Transverse colon (tissue), 4 donors: ENCODE results near the gene ITGA11. TPM values are rescaled to one million over a fixed set of nuclear protein-coding genes. Genes with fewer than 3 reads are reported as not detected.

Source experiments
- DNase-seq: peaks from one replicate; pipeline ENCODE4 v3.0.0-alpha.2; 2019
- H3K27ac ChIP-seq, 4 donors: fragments of 200-600 bp; sonication (generic); 2 replicates each; pipeline ENCODE4 v1.5.1; 2016 to 2018; ENCODE audit warnings: inconsistent platforms in 4 of 4
- H3K27me3 ChIP-seq: fragments of 200-600 bp; sonication (generic); 2 replicates; pipeline ENCODE4 v1.5.1; 2017; ENCODE audit warnings: inconsistent platforms
- H3K36me3 ChIP-seq, 4 donors: fragments of 200-600 bp; sonication (generic); 2 replicates each; pipeline ENCODE4 v1.5.1; 2017 to 2019; ENCODE audit warnings: inconsistent platforms in 4 of 4
- H3K4me1 ChIP-seq, 4 donors: fragments of 200-600 bp; sonication (generic); 2 replicates each; pipeline ENCODE4 v1.5.1; 2017 to 2020; ENCODE audit warnings: inconsistent platforms in 4 of 4
- H3K4me3 ChIP-seq, 4 donors: fragments of 200-600 bp; sonication (generic); 1 replicate in 1 of 4; 2 replicates in 3 of 4; pipeline versions ENCODE4 v1.5.1 to v1.6.1; 2017 to 2019; ENCODE audit warnings: inconsistent platforms in 4 of 4
- H3K9me3 ChIP-seq, 2 donors: fragments of 200-600 bp; sonication (generic); 2 replicates each; pipeline ENCODE4 v1.5.1; 2017 to 2019; ENCODE audit warnings: inconsistent platforms in 2 of 2
- EP300 ChIP-seq: sonication (generic); formaldehyde crosslinking; IDR thresholded peaks from one replicate; pipeline ENCODE4 v1.6.1; 2017; ENCODE audit warnings: antibody characterized with exemption, low read depth
- POLR2A ChIP-seq: fragments of 450-650 bp; IDR thresholded peaks from one replicate; pipeline ENCODE4 v1.6.1; 2016; ENCODE audit warnings: antibody characterized with exemption, mild to moderate bottlenecking, moderate library complexity
- POLR2AphosphoS5 ChIP-seq, 3 donors: sonication (generic); formaldehyde crosslinking; IDR thresholded peaks; one replicate each; pipeline ENCODE4 v1.6.1; 2016; ENCODE audit warnings: antibody characterized with exemption in 3 of 3
- WGBS, 2 donors: methylation state at CpG; one replicate each; pipeline ENCODE4 v1.1.5; 2018; ENCODE audit warnings: low coverage in 1 of 2; 5-methylcytosine and 5-hydroxymethylcytosine counted together
- in situ Hi-C, 4 donors: fragments of 200-750 bp; cut with MboI; loops; one replicate each; pipeline versions ENCODE4 v1.15.0 to v1.15.1; 2017; ENCODE audit warnings: low sequenced_read_pairs in 3 of 4, low pct_ligation_motif_present in 1 of 4, low pct_unique_long_range_greater_than_20kb in 1 of 4
- intact Hi-C: fragments of 100-400 bp; cut with DNase I; formaldehyde crosslinking; loops from one replicate; pipeline ENCODE4 v1.15.1; 2023; ENCODE audit warnings: low total_unique reads
- total RNA-seq, 4 donors: library from RNA; depleted of rRNA; stranded (reverse); fragments of >200 nt; gene quantifications; one replicate each; pipeline ENCODE4 v1.1.0, GENCODE V29; 2016
- TF ChIP-seq, protein P1 (sequence below), 5 experiments: fragments of 200-600 bp in 3 of 5; fragments of 450-650 bp in 2 of 5; sonication (generic) in 3 of 5; IDR thresholded peaks; 1 replicate in 2 of 5; 2 replicates in 3 of 5; pipeline ENCODE4 v1.5.1; 2016 to 2017; ENCODE audit warnings: antibody characterized with exemption in 5 of 5, inconsistent platforms in 3 of 5, mild to moderate bottlenecking in 2 of 5, moderate library complexity in 1 of 5

ITGA11 gene
- total RNA-seq, 4 donors from 2014 or later, result 0.37 to 3.2 (median 1.1) TPM

DNA sequence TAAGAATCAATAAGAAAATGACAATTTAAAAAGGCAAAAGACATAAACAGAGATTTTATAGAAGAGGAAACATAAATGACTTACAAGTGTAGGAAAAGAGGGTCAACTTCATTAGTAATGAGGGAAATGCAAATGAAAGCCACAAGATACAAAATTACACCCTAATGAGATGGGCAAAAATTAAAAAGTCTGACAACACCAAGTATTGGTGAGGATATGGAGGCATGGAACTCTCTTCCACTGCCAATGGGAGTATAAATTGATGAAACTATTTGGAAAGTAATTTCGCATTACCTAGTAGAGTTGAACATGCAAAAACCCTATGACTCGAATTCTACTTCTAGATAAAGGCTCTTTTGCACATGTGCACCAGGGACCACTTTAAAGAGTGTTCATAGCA lies 28.2 kb upstream of the ITGA11 start:
- Histone ChIP-seq H3K9me3 (peaks cover 0 to 3% of the 10 kb centered on the region in 2 donors), H3K27ac (no peak overlapping the region), H3K36me3 (no peaks in the 10 kb centered on the region), H3K4me3 (no peak overlapping the region), H3K4me1 (no peaks in the 10 kb centered on the region), H3K27me3 (no peaks in the 10 kb centered on the region)
- 63 to 64% methylated on average over 1 to 2 of the region's 2 CpGs for WGBS, 2 donors
- in situ Hi-C loops (no loop called here), intact Hi-C loops (no loop called here)
- DNase-seq, result no peak
- TF ChIP-seq POLR2A, result no peak
- TF ChIP-seq POLR2AphosphoS5 (IDR thresholded peaks at IDR 0.05), result no peak
- TF ChIP-seq EP300, result no peak
- TF ChIP-seq, protein P1, sequence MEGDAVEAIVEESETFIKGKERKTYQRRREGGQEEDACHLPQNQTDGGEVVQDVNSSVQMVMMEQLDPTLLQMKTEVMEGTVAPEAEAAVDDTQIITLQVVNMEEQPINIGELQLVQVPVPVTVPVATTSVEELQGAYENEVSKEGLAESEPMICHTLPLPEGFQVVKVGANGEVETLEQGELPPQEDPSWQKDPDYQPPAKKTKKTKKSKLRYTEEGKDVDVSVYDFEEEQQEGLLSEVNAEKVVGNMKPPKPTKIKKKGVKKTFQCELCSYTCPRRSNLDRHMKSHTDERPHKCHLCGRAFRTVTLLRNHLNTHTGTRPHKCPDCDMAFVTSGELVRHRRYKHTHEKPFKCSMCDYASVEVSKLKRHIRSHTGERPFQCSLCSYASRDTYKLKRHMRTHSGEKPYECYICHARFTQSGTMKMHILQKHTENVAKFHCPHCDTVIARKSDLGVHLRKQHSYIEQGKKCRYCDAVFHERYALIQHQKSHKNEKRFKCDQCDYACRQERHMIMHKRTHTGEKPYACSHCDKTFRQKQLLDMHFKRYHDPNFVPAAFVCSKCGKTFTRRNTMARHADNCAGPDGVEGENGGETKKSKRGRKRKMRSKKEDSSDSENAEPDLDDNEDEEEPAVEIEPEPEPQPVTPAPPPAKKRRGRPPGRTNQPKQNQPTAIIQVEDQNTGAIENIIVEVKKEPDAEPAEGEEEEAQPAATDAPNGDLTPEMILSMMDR (IDR thresholded peaks at IDR 0.05), result no peak

DNA sequence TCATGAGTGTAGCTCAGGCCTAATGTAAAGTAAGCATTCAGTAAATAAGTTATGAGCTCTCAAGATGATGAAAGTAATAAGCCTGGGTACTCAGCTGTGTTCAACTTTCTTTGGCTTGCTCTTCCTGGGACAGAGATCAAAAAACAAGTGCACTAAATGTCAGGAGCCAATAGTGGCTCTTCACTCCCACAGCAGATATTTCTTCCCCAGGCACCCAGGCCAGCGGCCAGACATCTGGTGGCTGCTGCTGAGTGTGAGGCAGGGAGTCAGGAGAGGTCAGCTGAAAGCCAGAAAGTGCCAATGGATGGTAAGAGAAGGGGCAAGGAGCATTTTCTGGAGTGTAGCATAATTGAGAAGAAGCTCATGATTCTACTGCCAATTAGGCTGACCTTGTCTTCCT lies 18.2 kb upstream of the ITGA11 start:
- TF ChIP-seq EP300 (no peak), POLR2A (no peak), POLR2AphosphoS5 (IDR thresholded peaks at IDR 0.05) (no peak)
- TF ChIP-seq, protein P1 (IDR thresholded peaks at IDR 0.05), result no peak
- no peaks in the 10 kb centered on the region for H3K4me1 ChIP-seq
- DNase-seq, result no peak
- intact Hi-C loops (no loop called here), in situ Hi-C loops (no loop called here)
- WGBS, 2 donors, result 75% methylated on average over 1 of the region's 1 CpG; no CpG with 5 or more reads in 1 of the 2 donors
- H3K36me3 ChIP-seq, result no peaks in the 10 kb centered on the region
- H3K9me3 ChIP-seq, result no peaks in the 10 kb centered on the region
- peaks cover 39% of the 10 kb centered on the region for H3K27me3 ChIP-seq
- no peak overlapping the region for H3K27ac ChIP-seq
- H3K4me3 ChIP-seq, result no peak overlapping the region

DNA sequence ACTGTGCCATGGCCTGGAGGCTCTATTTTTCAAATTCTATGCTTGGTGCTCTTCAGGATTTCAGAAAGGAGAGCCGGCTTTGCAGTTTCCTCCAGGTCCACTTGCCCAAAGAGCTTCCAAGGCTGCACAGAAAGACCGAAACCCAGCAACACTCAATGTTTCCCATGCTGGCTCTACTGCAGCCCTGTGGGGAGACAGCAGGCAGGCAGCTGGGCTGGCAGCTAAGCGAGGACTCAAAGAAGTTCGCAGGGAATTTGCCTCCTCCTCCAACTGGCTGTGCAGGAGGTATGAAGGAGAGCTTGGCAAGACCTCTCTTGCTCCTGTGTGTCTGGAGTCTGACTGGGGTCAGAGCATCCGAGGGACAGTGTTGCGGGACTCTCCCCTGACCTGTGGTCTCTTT lies 17.4 kb upstream of the ITGA11 start:
- TF ChIP-seq POLR2A, result no peak
- DNase-seq, result no peak
- 50 to 83% methylated on average over 2 to 6 of the region's 6 CpGs for WGBS, 2 donors
- Histone ChIP-seq H3K36me3 (no peaks in the 10 kb centered on the region), H3K4me3 (no peak overlapping the region), H3K27ac (no peak overlapping the region), H3K4me1 (no peaks in the 10 kb centered on the region), H3K9me3 (no peaks in the 10 kb centered on the region), H3K27me3 (peaks cover 39% of the 10 kb centered on the region)
- intact Hi-C loops (no loop called here), in situ Hi-C loops (no loop called here)

DNA sequence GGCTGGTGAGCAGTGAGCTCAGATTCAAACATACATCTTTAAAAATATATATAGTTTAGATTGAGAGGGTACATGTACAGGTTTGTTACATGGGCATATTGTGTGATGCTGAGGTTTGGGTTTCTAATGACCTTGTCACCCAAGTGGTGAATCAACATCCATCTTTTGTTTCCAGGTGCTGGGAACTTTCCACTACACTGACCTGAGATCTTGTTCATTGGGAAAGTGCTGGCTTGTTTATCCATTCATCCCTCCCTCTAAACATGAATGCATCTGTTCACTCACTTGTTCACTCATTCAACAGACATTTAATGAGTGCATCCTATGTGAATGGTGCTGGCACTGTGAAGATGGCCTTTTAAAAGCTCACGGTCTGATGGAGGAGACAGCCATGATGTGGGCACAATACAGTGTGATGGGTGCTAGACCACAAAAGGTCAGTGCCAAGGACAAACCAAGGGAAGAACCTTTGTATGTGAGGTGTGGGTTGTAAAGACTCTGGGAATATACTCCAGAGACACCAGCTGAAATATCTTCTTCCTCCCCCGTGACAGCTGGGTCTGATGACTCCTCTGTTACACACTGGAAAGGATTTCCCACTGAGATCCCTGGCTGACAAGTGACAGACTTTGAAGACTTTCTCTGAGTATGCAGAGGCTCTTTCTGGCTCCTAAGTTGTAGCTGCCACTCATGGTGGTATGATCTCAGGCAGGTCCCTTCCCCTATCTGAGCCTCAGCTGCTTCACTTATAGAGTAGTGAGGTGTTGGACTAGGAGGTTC lies 16.2 kb upstream of the ITGA11 start:
- Histone ChIP-seq H3K9me3 (no peaks in the 10 kb centered on the region), H3K4me1 (no peaks in the 10 kb centered on the region), H3K27ac (no peak overlapping the region), H3K36me3 (no peaks in the 10 kb centered on the region), H3K27me3 (peaks cover 38% of the 10 kb centered on the region), H3K4me3 (no peak overlapping the region)
- intact Hi-C loops, result no loop called here
- in situ Hi-C loops, result no loop called here
- WGBS, 2 donors, result 47 to 83% methylated on average over 1 to 2 of the region's 2 CpGs
- no peak for TF ChIP-seq POLR2AphosphoS5 (IDR thresholded peaks at IDR 0.05)
- no peak for TF ChIP-seq EP300
- TF ChIP-seq, protein P1 (IDR thresholded peaks at IDR 0.05), result no peak
- no peak for TF ChIP-seq POLR2A
- DNase-seq, result no peak

DNA sequence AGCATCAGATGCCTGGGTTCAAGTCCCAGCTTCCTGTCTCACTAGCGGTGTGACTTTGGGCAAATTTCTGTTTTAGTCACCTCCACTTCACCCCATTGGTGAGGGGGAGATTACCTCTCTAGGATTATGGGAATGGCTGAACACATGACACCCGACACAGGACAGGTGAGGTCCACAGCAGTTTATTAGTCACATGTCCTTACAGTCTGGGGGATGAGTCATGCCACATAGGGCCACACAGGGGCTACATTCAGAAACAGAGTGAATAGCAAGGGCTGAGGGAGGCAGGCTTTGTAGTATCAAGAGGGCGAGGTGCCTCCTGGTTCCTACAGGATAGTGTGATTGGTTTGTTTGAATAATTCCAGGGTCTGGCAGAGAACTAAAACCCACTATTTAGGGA lies 15.2 kb upstream of the ITGA11 start:
- in situ Hi-C loops (no loop called here), intact Hi-C loops (no loop called here)
- Histone ChIP-seq H3K27ac (no peak overlapping the region), H3K9me3 (no peaks in the 10 kb centered on the region), H3K27me3 (peaks cover 28% of the 10 kb centered on the region), H3K4me3 (no peak overlapping the region), H3K36me3 (no peaks in the 10 kb centered on the region), H3K4me1 (no peaks in the 10 kb centered on the region)
- no peak for DNase-seq
- 82% methylated on average over 3 of the region's 3 CpGs; no CpG with 5 or more reads in 1 of the 2 donors for WGBS, 2 donors
- TF ChIP-seq POLR2A (no peak), POLR2AphosphoS5 (IDR thresholded peaks at IDR 0.05) (no peak), EP300 (no peak)
- TF ChIP-seq, protein P1 (IDR thresholded peaks at IDR 0.05), result no peak
